ENCODE results near the gene C1GALT1. TPM values are rescaled to one million over a fixed set of nuclear protein-coding genes. Genes with fewer than 3 reads are reported as not detected.

The C1GALT1 gene
- polyA plus RNA-seq, 1 donor (not counting 4 experiments of a cell fraction or from before 2014, with no cell fraction given): 44.3 TPM

- H2AFZ ChIP-seq (ENCODE audit: control insufficient read depth, low read length): no peak overlapping the region
- FAIRE-seq (no peak), DNase-seq (ENCODE audit: low read depth, low spot score) (no peak)
- no peak for TF ChIP-seq EZH2 (IDR thresholded peaks at IDR 0.05; ENCODE audit: low read length)
- TF ChIP-seq CTCF (optimal IDR thresholded peaks at IDR 0.05 in 1 of 3, IDR thresholded peaks at IDR 0.05 in 1 of 3, conservative IDR thresholded peaks at IDR 0.05 in 1 of 3; ENCODE audit: extremely low read depth in 1 of 3, insufficient read depth in 2 of 3, low read length in 3 of 3): no peak
- no peaks in the 10 kb centered on the region for H3K36me3 ChIP-seq (ENCODE audit: control insufficient read depth in 2 of 2, extremely low read depth in 1 of 2, insufficient read depth in 2 of 2, low read length in 2 of 2)
- no peaks in the 10 kb centered on the region for H3K9me3 ChIP-seq (ENCODE audit: control insufficient read depth, low read depth, low read length)
- no peak overlapping the region for H3K9ac ChIP-seq (ENCODE audit: control insufficient read depth, extremely low read depth, insufficient read depth, low read length)
- no peaks in the 10 kb centered on the region for H3K79me2 ChIP-seq (ENCODE audit: control insufficient read depth, insufficient read depth, low read length)
- H3K9me1 ChIP-seq (ENCODE audit: control insufficient read depth, extremely low read depth, insufficient read depth, low read length): no peaks in the 10 kb centered on the region
- no peaks in the 10 kb centered on the region for H4K20me1 ChIP-seq (ENCODE audit: control insufficient read depth, extremely low read depth, insufficient read depth, low read length)
- dilution Hi-C loops (cut with MboI; ENCODE audit: extremely low pct_ligation_motif_present, low sequenced_read_pairs): no loop called here
- no peak overlapping the region for H3K27ac ChIP-seq (ENCODE audit: control insufficient read depth, insufficient read depth, low read length)
- H3K4me2 ChIP-seq (ENCODE audit: control insufficient read depth, extremely low read depth, insufficient read depth, low read depth, low read length): no peak overlapping the region
- H3K27me3 ChIP-seq (ENCODE audit: control insufficient read depth, extremely low read depth, insufficient read depth, low read length): no peaks in the 10 kb centered on the region
- no peak overlapping the region for H3K4me3 ChIP-seq (ENCODE audit: control insufficient read depth in 2 of 3, extremely low read depth in 1 of 3, insufficient read depth in 2 of 3, low read depth in 1 of 3, low read length in 3 of 3)
- no peaks in the 10 kb centered on the region for H3K4me1 ChIP-seq (ENCODE audit: control insufficient read depth, extremely low read depth, insufficient read depth, low read length)
These were observed 82.1 kb downstream of the C1GALT1 start for GRCh38 chr7:7264306-7265040.

GRCh38 chr7:7265081-7266075 is 83.0 kb downstream of the C1GALT1 start:
- Histone ChIP-seq H2AFZ (ENCODE audit: control insufficient read depth, low read length) (no peak overlapping the region), H3K9me3 (ENCODE audit: control insufficient read depth, low read depth, low read length) (no peaks in the 10 kb centered on the region), H3K9ac (ENCODE audit: control insufficient read depth, extremely low read depth, insufficient read depth, low read length) (no peak overlapping the region), H3K4me3 (ENCODE audit: control insufficient read depth in 2 of 3, extremely low read depth in 1 of 3, insufficient read depth in 2 of 3, low read depth in 1 of 3, low read length in 3 of 3) (no peak overlapping the region), H3K27me3 (ENCODE audit: control insufficient read depth, extremely low read depth, insufficient read depth, low read length) (no peaks in the 10 kb centered on the region), H3K36me3 (ENCODE audit: control insufficient read depth in 2 of 2, extremely low read depth in 1 of 2, insufficient read depth in 2 of 2, low read length in 2 of 2) (no peaks in the 10 kb centered on the region), H3K79me2 (ENCODE audit: control insufficient read depth, insufficient read depth, low read length) (no peaks in the 10 kb centered on the region), H3K27ac (ENCODE audit: control insufficient read depth, insufficient read depth, low read length) (no peak overlapping the region), H3K9me1 (ENCODE audit: control insufficient read depth, extremely low read depth, insufficient read depth, low read length) (no peaks in the 10 kb centered on the region), H3K4me1 (ENCODE audit: control insufficient read depth, extremely low read depth, insufficient read depth, low read length) (no peaks in the 10 kb centered on the region), H4K20me1 (ENCODE audit: control insufficient read depth, extremely low read depth, insufficient read depth, low read length) (no peaks in the 10 kb centered on the region), H3K4me2 (ENCODE audit: control insufficient read depth, extremely low read depth, insufficient read depth, low read depth, low read length) (no peak overlapping the region)
- dilution Hi-C loops (cut with MboI; ENCODE audit: extremely low pct_ligation_motif_present, low sequenced_read_pairs): no loop called here
- DNase-seq (ENCODE audit: low read depth, low spot score) (no peak), FAIRE-seq (no peak)
- TF ChIP-seq CTCF (optimal IDR thresholded peaks at IDR 0.05 in 1 of 3, IDR thresholded peaks at IDR 0.05 in 1 of 3, conservative IDR thresholded peaks at IDR 0.05 in 1 of 3; ENCODE audit: extremely low read depth in 1 of 3, insufficient read depth in 2 of 3, low read length in 3 of 3): no peak
- no peak for TF ChIP-seq EZH2 (IDR thresholded peaks at IDR 0.05; ENCODE audit: low read length)

Data from keratinocyte (primary cell).